ENCODE measurements around the gene PPIC. TPM values are rescaled to one million over a fixed set of nuclear protein-coding genes. Genes with fewer than 3 reads are reported as not detected.
A peak's percentile ranks its signal among the peaks of the same experiment; 100 is the strongest.

The PPIC gene
- total and polyA plus RNA-seq, 2 experiments from 2014 or later: 91.0 to 233 TPM

DNA sequence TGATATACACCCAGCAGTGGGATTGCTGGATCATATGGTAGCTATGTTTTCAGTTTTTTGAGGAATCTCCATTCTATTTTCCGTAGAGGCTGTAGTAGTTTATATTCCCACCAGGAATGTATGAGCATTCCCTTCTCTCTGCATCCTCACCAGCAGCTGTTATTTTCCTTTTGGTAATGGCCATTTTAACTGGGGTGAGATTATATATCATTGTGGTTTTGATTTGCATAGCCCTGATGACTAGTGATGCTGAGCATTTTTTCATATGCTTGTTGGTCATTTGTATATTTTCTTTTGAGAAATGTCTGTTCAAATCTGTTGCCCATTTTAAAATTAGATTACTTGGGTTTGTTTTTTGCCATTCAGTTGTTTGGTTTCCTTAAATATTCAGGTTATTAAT is 11.2 kb upstream of the PPIC start:
- TF ChIP-seq EZH2 (IDR thresholded peaks at IDR 0.05; ENCODE audit: borderline replicate concordance) (no peak), EZH2phosphoT487 (IDR thresholded peaks at IDR 0.05; ENCODE audit: low read depth, severe bottlenecking, unreplicated experiment) (no peak)
- TF ChIP-seq, protein P1, sequence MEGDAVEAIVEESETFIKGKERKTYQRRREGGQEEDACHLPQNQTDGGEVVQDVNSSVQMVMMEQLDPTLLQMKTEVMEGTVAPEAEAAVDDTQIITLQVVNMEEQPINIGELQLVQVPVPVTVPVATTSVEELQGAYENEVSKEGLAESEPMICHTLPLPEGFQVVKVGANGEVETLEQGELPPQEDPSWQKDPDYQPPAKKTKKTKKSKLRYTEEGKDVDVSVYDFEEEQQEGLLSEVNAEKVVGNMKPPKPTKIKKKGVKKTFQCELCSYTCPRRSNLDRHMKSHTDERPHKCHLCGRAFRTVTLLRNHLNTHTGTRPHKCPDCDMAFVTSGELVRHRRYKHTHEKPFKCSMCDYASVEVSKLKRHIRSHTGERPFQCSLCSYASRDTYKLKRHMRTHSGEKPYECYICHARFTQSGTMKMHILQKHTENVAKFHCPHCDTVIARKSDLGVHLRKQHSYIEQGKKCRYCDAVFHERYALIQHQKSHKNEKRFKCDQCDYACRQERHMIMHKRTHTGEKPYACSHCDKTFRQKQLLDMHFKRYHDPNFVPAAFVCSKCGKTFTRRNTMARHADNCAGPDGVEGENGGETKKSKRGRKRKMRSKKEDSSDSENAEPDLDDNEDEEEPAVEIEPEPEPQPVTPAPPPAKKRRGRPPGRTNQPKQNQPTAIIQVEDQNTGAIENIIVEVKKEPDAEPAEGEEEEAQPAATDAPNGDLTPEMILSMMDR (IDR thresholded peaks at IDR 0.05; ENCODE audit: poor library complexity): no peak

DNA sequence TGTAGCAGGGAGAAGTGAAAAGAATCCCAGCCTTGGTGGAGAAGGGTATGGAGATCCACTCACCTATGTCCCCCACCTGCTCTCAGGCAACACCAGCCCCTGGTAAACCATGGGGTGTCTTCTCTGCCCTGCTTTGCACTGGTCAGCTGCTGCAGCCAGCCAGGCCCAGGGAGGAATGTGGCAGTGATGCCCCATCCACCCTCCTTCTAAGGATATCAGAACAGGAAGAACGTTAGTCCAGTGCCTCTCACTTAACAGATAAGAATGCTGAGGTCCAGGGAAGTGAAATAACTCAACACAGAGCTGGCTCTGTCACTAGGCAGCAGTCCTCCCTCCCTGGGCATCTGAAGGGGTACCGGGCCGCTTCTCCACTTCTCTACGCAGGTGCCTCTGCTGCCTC is 9.7 kb upstream of the PPIC start:
- no peak overlapping the region for H2AFZ ChIP-seq
- no peak overlapping the region for H3K4me3 ChIP-seq
- no peaks in the 10 kb centered on the region for H3K4me1 ChIP-seq (ENCODE audit: insufficient read depth)
- no peaks in the 10 kb centered on the region for H3K79me2 ChIP-seq
- no peaks in the 10 kb centered on the region for H3K36me3 ChIP-seq (replicated peaks; ENCODE audit: insufficient read depth, low read depth)
- no peaks in the 10 kb centered on the region for H3K9me3 ChIP-seq (ENCODE audit: low read depth)
- TF ChIP-seq, protein P1 (IDR thresholded peaks at IDR 0.05; ENCODE audit: poor library complexity): no peak
- no peak for TF ChIP-seq EZH2phosphoT487 (IDR thresholded peaks at IDR 0.05; ENCODE audit: low read depth, severe bottlenecking, unreplicated experiment)
- TF ChIP-seq EZH2 (IDR thresholded peaks at IDR 0.05; ENCODE audit: borderline replicate concordance): no peak
- WGBS (ENCODE audit: low lambda C conversion rate, missing lambda C conversion rate): 81% methylated on average over 4 of the region's 4 CpGs
- H3K27me3 ChIP-seq: no peaks in the 10 kb centered on the region
- no peak overlapping the region for H3K4me2 ChIP-seq
- H3K9me2 ChIP-seq (replicated peaks; ENCODE audit: insufficient read depth): no peaks in the 10 kb centered on the region
- H3K27ac ChIP-seq: no peak overlapping the region
- no peaks in the 10 kb centered on the region for H4K20me1 ChIP-seq (ENCODE audit: insufficient read depth, poor library complexity, severe bottlenecking)
- no peak for DNase-seq (ENCODE audit: low spot score)

More for the DNA sequence above, 11.2 kb upstream of the PPIC start:
- Histone ChIP-seq H3K4me3 (no peak overlapping the region), H3K36me3 (replicated peaks; ENCODE audit: insufficient read depth, low read depth) (no peaks in the 10 kb centered on the region), H2AFZ (no peak overlapping the region), H4K20me1 (ENCODE audit: insufficient read depth, poor library complexity, severe bottlenecking) (no peaks in the 10 kb centered on the region), H3K4me2 (no peak overlapping the region), H3K79me2 (no peaks in the 10 kb centered on the region), H3K9me2 (replicated peaks; ENCODE audit: insufficient read depth) (no peaks in the 10 kb centered on the region), H3K27ac (no peak overlapping the region), H3K4me1 (ENCODE audit: insufficient read depth) (no peaks in the 10 kb centered on the region), H3K27me3 (no peaks in the 10 kb centered on the region), H3K9me3 (ENCODE audit: low read depth) (no peaks in the 10 kb centered on the region)
- WGBS (ENCODE audit: low lambda C conversion rate, missing lambda C conversion rate): 88% methylated on average over 1 of the region's 1 CpG
- DNase-seq (ENCODE audit: low spot score): no peak

DNA sequence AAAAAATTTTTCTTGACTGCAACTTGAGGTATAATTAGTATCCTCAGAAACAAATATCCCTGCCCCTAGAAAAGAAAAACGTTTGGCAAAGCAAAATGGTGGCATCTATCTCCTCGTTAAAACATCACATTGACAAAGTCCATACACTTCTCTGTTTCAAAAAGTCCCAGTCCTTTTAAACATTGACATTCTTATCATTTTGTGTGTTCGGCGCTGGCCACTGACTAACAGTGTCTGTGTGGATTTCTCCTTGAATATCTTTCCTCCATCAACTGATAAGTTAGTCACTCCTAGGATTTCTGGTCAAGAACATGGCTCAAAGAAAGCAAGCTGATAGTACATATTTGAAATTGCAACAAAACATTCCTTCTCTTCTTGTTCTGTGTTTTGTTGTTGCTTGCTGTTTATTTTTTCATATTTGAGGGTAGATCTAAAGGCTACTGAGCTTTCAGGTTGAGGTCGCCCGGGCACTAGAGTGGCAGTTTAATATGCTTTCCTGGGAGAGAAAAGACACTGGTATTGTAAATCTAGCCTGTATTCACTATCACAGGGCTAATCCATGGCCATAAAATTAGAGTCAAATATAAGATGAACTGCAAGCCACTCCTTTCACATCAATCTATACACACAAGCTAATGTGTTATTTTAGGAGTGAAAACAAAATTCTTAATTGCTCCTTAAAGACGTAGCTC is 8.5 kb upstream of the PPIC start:
- Histone ChIP-seq H3K9me2 (replicated peaks; ENCODE audit: insufficient read depth) (no peaks in the 10 kb centered on the region), H3K4me1 (ENCODE audit: insufficient read depth) (no peaks in the 10 kb centered on the region), H3K4me3 (no peak overlapping the region), H3K79me2 (peaks cover 6% of the 10 kb centered on the region), H3K36me3 (replicated peaks; ENCODE audit: insufficient read depth, low read depth) (no peaks in the 10 kb centered on the region), H3K9me3 (ENCODE audit: low read depth) (no peaks in the 10 kb centered on the region), H3K27ac (peak overlapping the region; percentile 26), H4K20me1 (ENCODE audit: insufficient read depth, poor library complexity, severe bottlenecking) (no peaks in the 10 kb centered on the region), H2AFZ (peak overlapping the region; percentile 18), H3K4me2 (peak overlapping the region; percentile 56), H3K27me3 (no peaks in the 10 kb centered on the region)
- 26% methylated on average over 7 of the region's 7 CpGs for WGBS (ENCODE audit: low lambda C conversion rate, missing lambda C conversion rate)
- DNase-seq (ENCODE audit: low spot score): peak; percentile 19
- TF ChIP-seq, protein P1 (IDR thresholded peaks at IDR 0.05; ENCODE audit: poor library complexity): no peak
- TF ChIP-seq EZH2phosphoT487 (IDR thresholded peaks at IDR 0.05; ENCODE audit: low read depth, severe bottlenecking, unreplicated experiment) (no peak), EZH2 (IDR thresholded peaks at IDR 0.05; ENCODE audit: borderline replicate concordance) (no peak)
